H9 (cell line): ENCODE results near the gene KIAA2012. TPM values are rescaled to one million over a fixed set of nuclear protein-coding genes. Genes with fewer than 3 reads are reported as not detected.

Experiments used
- DNase-seq: peaks from one replicate; pipeline ENCODE4 v3.0.0-alpha.2; 2017
- H2AFZ ChIP-seq: one replicate; pipeline ENCODE4 v1.6.1; 2013; ENCODE audit warnings: mild to moderate bottlenecking, low read length, control low read depth, moderate library complexity
- H2AK5ac ChIP-seq: 2 replicates; pipeline ENCODE4 v1.6.1; 2013; ENCODE audit warnings: low read length, control low read depth, mixed read lengths; ENCODE audit not compliant: insufficient read length
- H2BK120ac ChIP-seq: one replicate; pipeline ENCODE4 v1.6.1; 2013; ENCODE audit warnings: low read depth, mild to moderate bottlenecking, low read length, control low read depth, inconsistent platforms; ENCODE audit not compliant: poor library complexity, severe bottlenecking
- H2BK12ac ChIP-seq: 2 replicates; pipeline ENCODE4 v1.6.1; 2013; ENCODE audit warnings: low read length, control low read depth, mixed read lengths, low read depth; ENCODE audit not compliant: insufficient read length
- H2BK15ac ChIP-seq: 2 replicates; pipeline ENCODE4 v1.6.1; 2013; ENCODE audit warnings: low read depth, low read length, control low read depth
- H2BK20ac ChIP-seq: one replicate; pipeline ENCODE4 v1.6.1; 2013; ENCODE audit warnings: low read depth, mild to moderate bottlenecking, low read length, control low read depth, inconsistent platforms; ENCODE audit not compliant: poor library complexity, severe bottlenecking
- H2BK5ac ChIP-seq: 2 replicates; pipeline ENCODE4 v1.6.1; 2013; ENCODE audit warnings: low read length, control low read depth, mixed read lengths; ENCODE audit not compliant: insufficient read length
- H3K14ac ChIP-seq: 2 replicates; pipeline ENCODE4 v1.6.1; 2013; ENCODE audit warnings: low read length, control low read depth; ENCODE audit not compliant: insufficient read depth
- H3K18ac ChIP-seq: 2 replicates; pipeline ENCODE4 v1.6.1; 2013; ENCODE audit warnings: low read depth, mild to moderate bottlenecking, mixed read lengths, low read length, control low read depth; ENCODE audit not compliant: insufficient read length
- H3K23ac ChIP-seq: 2 replicates; pipeline ENCODE4 v1.6.1; 2013; ENCODE audit warnings: low read length, control low read depth, mixed read lengths, low read depth; ENCODE audit not compliant: insufficient read length
- H3K23me2 ChIP-seq: 2 replicates; pipeline ENCODE4 v1.6.1; 2013; ENCODE audit warnings: low read depth, mild to moderate bottlenecking, mixed read lengths, low read length, control low read depth; ENCODE audit not compliant: insufficient read length, poor library complexity, severe bottlenecking
- H3K27ac ChIP-seq: 2 replicates; pipeline ENCODE4 v1.5.1; 2013; ENCODE audit warnings: low read length, control low read depth, mixed read lengths, low read depth; ENCODE audit not compliant: insufficient read length
- H3K27me3 ChIP-seq: 2 replicates; pipeline ENCODE4 v1.6.1; 2013; ENCODE audit warnings: low read length, control low read depth, inconsistent platforms; ENCODE audit not compliant: insufficient read depth
- H3K4ac ChIP-seq: 2 replicates; pipeline ENCODE4 v1.6.1; 2013; ENCODE audit warnings: low read depth, mild to moderate bottlenecking, control low read depth, inconsistent platforms, low read length, moderate library complexity
- H3K4me1 ChIP-seq: 2 replicates; pipeline ENCODE4 v1.6.1; 2013; ENCODE audit warnings: low read length, control low read depth, inconsistent platforms; ENCODE audit not compliant: insufficient read depth
- H3K4me2 ChIP-seq: 2 replicates; pipeline ENCODE4 v1.6.1; 2013; ENCODE audit warnings: low read length, control low read depth, mixed read lengths; ENCODE audit not compliant: insufficient read length, insufficient read depth
- H3K56ac ChIP-seq: 2 replicates; pipeline ENCODE4 v1.6.1; 2013; ENCODE audit warnings: low read depth, mild to moderate bottlenecking, mixed read lengths, low read length, control low read depth; ENCODE audit not compliant: insufficient read length
- H3K79me1 ChIP-seq: 2 replicates; pipeline ENCODE4 v1.6.1; 2013; ENCODE audit warnings: low read depth, mild to moderate bottlenecking, moderate library complexity, low read length, control low read depth, inconsistent platforms; ENCODE audit not compliant: insufficient read depth, poor library complexity, severe bottlenecking
- H3K79me2 ChIP-seq: 2 replicates; pipeline ENCODE4 v1.6.1; 2013; ENCODE audit warnings: low read length, control low read depth, inconsistent platforms; ENCODE audit not compliant: insufficient read depth
- H3K9ac ChIP-seq: 2 replicates; pipeline ENCODE4 v1.6.1; 2013; ENCODE audit warnings: low read length, control low read depth, mixed read lengths; ENCODE audit not compliant: insufficient read length; ENCODE audit errors: extremely low read depth
- H3K9me3 ChIP-seq: one replicate; pipeline ENCODE4 v1.6.1; 2013; ENCODE audit warnings: low read depth, low read length, inconsistent platforms; ENCODE audit not compliant: control insufficient read depth
- H3T11ph ChIP-seq: one replicate; pipeline ENCODE4 v1.6.1; 2013; ENCODE audit warnings: mild to moderate bottlenecking, low read length, control low read depth, inconsistent platforms
- H4K20me1 ChIP-seq: one replicate; pipeline ENCODE4 v1.6.1; 2013; ENCODE audit not compliant: control insufficient read depth, insufficient read length, insufficient read depth
- H4K5ac ChIP-seq: 2 replicates; pipeline ENCODE4 v1.6.1; 2013; ENCODE audit warnings: low read depth, mild to moderate bottlenecking, mixed read lengths, low read length, control low read depth; ENCODE audit not compliant: insufficient read length
- H4K8ac ChIP-seq: replicated peaks from 2 replicates; pipeline ENCODE4 v1.6.1; 2013; ENCODE audit warnings: low read length, control low read depth, mixed read lengths, low read depth; ENCODE audit not compliant: insufficient read length
- H4K91ac ChIP-seq: 2 replicates; pipeline ENCODE4 v1.6.1; 2013; ENCODE audit warnings: low read depth, mild to moderate bottlenecking, moderate library complexity, mixed read lengths, low read length, control low read depth; ENCODE audit not compliant: insufficient read length
- H3K27ac Mint-ChIP-seq, 3 experiments: 2 replicates in 2 of 3; 3 replicates in 1 of 3; pipeline ENCODE4 v1.8.0; 2020 to 2021; ENCODE audit warnings: mixed read lengths in 3 of 3, mild to moderate bottlenecking in 1 of 3, moderate library complexity in 1 of 3
- H3K27me3 Mint-ChIP-seq: 2 replicates; pipeline ENCODE4 v1.8.0; 2021; ENCODE audit warnings: low read depth, mild to moderate bottlenecking, moderate library complexity, mixed read lengths
- H3K36me3 Mint-ChIP-seq, 3 experiments: 2 replicates in 2 of 3; 3 replicates in 1 of 3; pipeline ENCODE4 v1.8.0; 2020 to 2021; ENCODE audit warnings: low read depth in 3 of 3, mixed read lengths in 3 of 3; ENCODE audit not compliant: insufficient read depth in 1 of 3
- H3K4me1 Mint-ChIP-seq, 2 experiments: 2 replicates each; pipeline ENCODE4 v1.8.0; 2020; ENCODE audit warnings: mixed read lengths in 2 of 2
- H3K4me3 Mint-ChIP-seq, 2 experiments: 2 replicates in 1 of 2; 3 replicates in 1 of 2; pipeline ENCODE4 v1.8.0; 2020 to 2021; ENCODE audit warnings: mild to moderate bottlenecking in 2 of 2, mixed read lengths in 2 of 2, moderate library complexity in 1 of 2
- H3K9me3 Mint-ChIP-seq, 2 experiments: 2 replicates in 1 of 2; 3 replicates in 1 of 2; pipeline ENCODE4 v1.8.0; 2020; ENCODE audit warnings: mild to moderate bottlenecking in 2 of 2, mixed read lengths in 2 of 2, moderate library complexity in 1 of 2
- WGBS: extraction: QIAGEN DNeasy Blood & Tissue Kit; methylation state at CpG from one replicate; pipeline ENCODE4 v1.1.7; 2013; ENCODE audit warnings: missing lambda C conversion rate, low lambda C conversion rate, mixed read lengths; ENCODE audit not compliant: insufficient read length; ENCODE audit errors: extremely low coverage; 5-methylcytosine and 5-hydroxymethylcytosine counted together
- total RNA-seq: library from RNA; stranded (reverse); gene quantifications from 2 replicates; pipeline ENCODE4 v1.2.1, GENCODE V29; 2021
- TF ChIP-seq, protein P1 (sequence below): fragments of 200-600 bp; sonication (generic); conservative IDR thresholded peaks from 3 replicates; pipeline ENCODE4 v1.8.0; 2021; ENCODE audit warnings: antibody characterized with exemption, mild to moderate bottlenecking

The KIAA2012 gene
- total RNA-seq, 1 experiment from 2014 or later = not detected

DNA sequence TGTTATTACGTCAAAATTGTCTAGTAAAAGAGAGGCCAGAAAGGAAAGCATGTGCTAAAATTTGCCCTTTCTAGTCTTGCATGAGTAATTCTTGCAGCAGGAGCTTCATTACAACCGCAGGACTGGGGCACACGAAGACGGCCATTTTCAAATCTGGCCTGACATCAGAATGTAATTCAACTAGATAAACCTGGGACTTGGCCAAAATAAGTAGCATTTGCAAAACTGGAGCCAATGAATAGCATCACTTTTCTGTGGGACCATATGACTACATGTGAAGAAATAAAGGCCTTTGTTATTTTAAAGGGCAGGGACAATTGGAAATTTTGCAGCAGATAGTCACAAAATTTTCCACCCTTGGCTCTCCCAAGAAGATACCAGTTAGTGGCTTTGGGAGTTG lies 42.4 kb upstream of the KIAA2012 start:
- Mint-ChIP-seq H3K9me3 (peaks cover 0 to 4% of the 10 kb centered on the region in 2 experiments; a peak in 2 of 5 replicates), H3K4me3 (peak overlapping the region; percentile 4 to 36; a peak in 1 of 5 replicates), H3K4me1 (peaks cover 38 to 53% of the 10 kb centered on the region in 2 experiments), H3K27ac (peak overlapping the region in 2 of 3 experiments; percentile 61 to 100; a peak in 5 of 7 replicates), H3K36me3 (peaks cover 0 to 6% (median 5%) of the 10 kb centered on the region in 3 experiments; a peak in 5 of 7 replicates), H3K27me3 (peaks cover 3% of the 10 kb centered on the region; the same call in 1 of the 2 replicates)
- TF ChIP-seq, protein P1, sequence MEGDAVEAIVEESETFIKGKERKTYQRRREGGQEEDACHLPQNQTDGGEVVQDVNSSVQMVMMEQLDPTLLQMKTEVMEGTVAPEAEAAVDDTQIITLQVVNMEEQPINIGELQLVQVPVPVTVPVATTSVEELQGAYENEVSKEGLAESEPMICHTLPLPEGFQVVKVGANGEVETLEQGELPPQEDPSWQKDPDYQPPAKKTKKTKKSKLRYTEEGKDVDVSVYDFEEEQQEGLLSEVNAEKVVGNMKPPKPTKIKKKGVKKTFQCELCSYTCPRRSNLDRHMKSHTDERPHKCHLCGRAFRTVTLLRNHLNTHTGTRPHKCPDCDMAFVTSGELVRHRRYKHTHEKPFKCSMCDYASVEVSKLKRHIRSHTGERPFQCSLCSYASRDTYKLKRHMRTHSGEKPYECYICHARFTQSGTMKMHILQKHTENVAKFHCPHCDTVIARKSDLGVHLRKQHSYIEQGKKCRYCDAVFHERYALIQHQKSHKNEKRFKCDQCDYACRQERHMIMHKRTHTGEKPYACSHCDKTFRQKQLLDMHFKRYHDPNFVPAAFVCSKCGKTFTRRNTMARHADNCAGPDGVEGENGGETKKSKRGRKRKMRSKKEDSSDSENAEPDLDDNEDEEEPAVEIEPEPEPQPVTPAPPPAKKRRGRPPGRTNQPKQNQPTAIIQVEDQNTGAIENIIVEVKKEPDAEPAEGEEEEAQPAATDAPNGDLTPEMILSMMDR = no peak
- H2BK12ac ChIP-seq = no peak overlapping the region
- no peak overlapping the region for H3K56ac ChIP-seq
- H3K18ac ChIP-seq = no peak overlapping the region
- H3K4ac ChIP-seq = no peak overlapping the region
- H4K91ac ChIP-seq = no peak overlapping the region
- no peak overlapping the region for H2BK20ac ChIP-seq
- H3K79me1 ChIP-seq = no peaks in the 10 kb centered on the region
- H3K27me3 ChIP-seq = peaks cover 2% of the 10 kb centered on the region; the same call in 1 of the 2 replicates
- H3K79me2 ChIP-seq = peaks cover 19% of the 10 kb centered on the region; the same call in 1 of the 2 replicates
- peaks cover 13% of the 10 kb centered on the region; the same call in 1 of the 2 replicates for H3K4me1 ChIP-seq
- no peak overlapping the region for H3K14ac ChIP-seq
- H3K23me2 ChIP-seq = peaks cover 8% of the 10 kb centered on the region
- H2BK120ac ChIP-seq = no peak overlapping the region
- H3K9ac ChIP-seq = no peak overlapping the region
- no peak overlapping the region for H2BK5ac ChIP-seq
- H3K27ac ChIP-seq = peak overlapping the region; percentile 89
- no peaks in the 10 kb centered on the region for H4K20me1 ChIP-seq
- H3K9me3 ChIP-seq = no peaks in the 10 kb centered on the region
- no CpG with 5 or more reads among the region's 4 CpGs for WGBS
- DNase-seq = no peak
- H3K4me2 ChIP-seq = no peak overlapping the region
- H2AFZ ChIP-seq = no peak overlapping the region
- no peak overlapping the region for H4K8ac ChIP-seq
- no peak overlapping the region for H2BK15ac ChIP-seq
- no peak overlapping the region for H3T11ph ChIP-seq
- H2AK5ac ChIP-seq = no peak overlapping the region
- H3K23ac ChIP-seq = no peak overlapping the region
- no peak overlapping the region for H4K5ac ChIP-seq
